GM18498 (cell line): ENCODE results near the gene GPLD1.
"Not testable (repeated sequence)": the region's sequence is repeated elsewhere in the genome, so short reads cannot be mapped to it uniquely, and the experiment has no call there.

Source experiments
- ATAC-seq: cut with Tn5 transposase; IDR thresholded peaks from one replicate; pipeline ENCODE4 v1.9.1; 2021; ENCODE audit warnings: mild to moderate bottlenecking, moderate library complexity; ENCODE audit not compliant: unreplicated experiment

GPLD1 gene

DNA sequence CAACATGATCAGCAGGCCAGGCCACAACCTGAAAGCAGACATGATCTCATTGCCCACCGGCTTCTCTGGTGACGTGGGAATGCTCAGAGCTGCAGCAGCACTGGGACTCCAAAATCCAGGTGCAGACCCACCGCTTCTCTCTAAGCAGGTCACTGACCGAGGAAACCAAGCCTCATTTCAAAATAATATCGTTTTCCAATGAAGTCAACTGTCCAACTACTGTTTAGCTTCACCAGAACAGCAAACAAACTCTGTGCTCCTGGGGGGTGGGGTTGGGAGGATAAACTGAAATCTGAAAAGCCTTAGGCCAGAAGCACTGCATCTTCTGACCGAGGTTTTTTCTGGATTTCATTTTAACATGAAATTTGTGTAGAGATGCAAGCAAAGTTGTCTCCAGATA lies at the start of gene GPLD1:
TSS of gene GPLD1 (minus strand) at position 109 of the 400 bp plus-strand sequence. CDS start at position 42, 67 bp downstream.
- no peak for ATAC-seq

GRCh38 chr6:24537771-24538385 lies 48.5 kb upstream of the GPLD1 start:
- no peak for ATAC-seq

DNA sequence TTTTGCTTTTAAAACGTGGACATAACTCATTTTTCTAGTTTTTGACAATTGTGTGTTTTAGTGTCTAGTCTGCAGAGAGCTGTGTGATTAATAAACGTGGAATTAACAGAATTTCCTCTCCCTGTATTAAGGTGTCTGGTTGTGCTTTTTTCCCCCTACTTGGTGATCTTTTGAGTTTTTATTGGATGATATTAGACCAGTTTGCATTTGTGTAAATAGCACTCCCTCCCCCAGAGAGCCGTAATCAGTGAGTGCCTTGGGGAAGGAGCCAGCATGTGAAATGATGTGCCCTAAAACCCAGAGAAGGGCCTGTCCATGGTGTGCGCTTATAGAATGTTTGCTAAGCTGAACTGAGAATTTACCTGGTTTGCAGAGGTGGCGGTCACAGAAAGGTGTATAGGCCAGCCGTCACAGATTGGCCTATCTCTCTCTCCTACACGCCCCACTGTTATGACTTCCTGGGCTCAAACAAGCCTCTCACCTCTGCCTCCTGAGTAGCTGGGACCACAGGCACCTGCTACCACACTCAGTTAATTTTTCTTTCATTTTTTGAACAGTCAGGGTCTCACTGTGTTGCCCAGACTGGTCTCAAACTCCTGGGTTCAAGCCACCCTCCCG lies 47.8 kb upstream of the GPLD1 start:
- no peak for ATAC-seq

- ATAC-seq = no peak
These were observed 47.1 kb upstream of the GPLD1 start for GRCh38 chr6:24536466-24536865.

DNA sequence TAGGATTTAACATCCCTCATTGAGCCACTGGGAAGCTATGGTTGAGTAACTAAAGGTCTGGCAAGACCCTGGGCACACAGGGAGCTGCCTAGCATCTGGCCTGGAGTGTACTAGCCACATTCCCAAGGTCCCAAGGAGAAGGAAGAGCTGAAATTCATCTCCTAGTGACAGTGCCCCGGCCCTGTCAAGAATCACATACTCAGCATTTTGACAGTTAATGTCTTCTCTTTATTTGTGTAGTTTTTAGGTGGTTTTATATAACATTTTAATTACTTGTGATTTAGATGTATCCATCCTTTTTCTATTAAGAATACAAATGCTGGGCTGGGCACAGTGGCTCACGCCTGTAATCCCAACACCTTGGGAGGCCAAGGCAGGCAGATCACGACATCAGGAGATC lies 45.8 kb upstream of the GPLD1 start:
- no peak for ATAC-seq

- no peak for ATAC-seq
These were observed 45.0 kb upstream of the GPLD1 start for GRCh38 chr6:24534329-24534728.

GRCh38 chr6:24529985-24530384 lies 40.6 kb upstream of the GPLD1 start:
- ATAC-seq = no peak

- ATAC-seq = no peak
These were observed 35.4 kb upstream of the GPLD1 start for GRCh38 chr6:24524805-24525204.

- ATAC-seq = no peak
These were observed 35.0 kb upstream of the GPLD1 start for GRCh38 chr6:24524329-24524728.

DNA sequence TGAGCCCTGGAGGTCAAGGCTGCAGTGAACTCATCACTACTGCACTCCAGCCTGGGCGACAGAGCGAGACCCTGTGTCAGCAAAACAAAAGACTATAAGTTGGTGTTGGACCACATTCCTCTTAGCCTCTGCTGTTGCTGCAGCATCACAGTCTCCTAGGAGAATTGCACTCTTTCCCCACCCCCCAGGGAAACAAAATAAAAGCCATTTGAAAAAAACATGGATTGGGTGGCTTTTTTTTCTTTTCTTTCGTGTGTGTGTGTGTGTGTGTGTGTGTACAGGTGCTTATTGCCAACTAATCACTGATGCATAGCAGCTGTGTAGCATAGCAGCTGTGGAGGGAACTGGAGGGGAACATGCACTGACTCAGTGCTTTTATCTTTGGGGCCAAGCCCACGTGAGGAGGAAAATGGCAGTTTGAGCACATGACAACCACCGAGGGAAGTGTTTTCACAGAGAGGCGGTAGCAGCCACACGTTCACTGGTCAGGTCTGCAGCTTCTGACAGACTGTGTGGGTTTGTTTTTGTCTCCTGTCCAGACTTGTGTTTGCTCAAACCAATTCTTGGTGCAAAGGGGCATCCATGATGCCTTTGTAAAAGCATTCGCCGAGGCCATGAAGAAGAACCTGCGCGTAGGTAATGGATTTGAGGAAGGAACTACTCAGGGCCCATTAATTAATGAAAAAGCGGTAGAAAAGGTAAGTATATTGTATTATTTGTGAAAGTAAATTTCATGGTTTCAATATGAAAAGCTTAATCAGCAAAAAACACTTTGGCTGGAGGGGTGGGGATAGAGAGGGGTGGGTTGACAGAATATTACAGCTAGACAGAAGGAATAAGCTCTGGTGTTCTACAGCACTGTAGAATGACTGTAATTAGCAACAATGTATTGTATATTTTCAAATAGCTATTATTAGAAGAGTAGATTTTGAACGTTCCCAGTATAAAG lies 33.1 kb upstream of the GPLD1 start:
- peak; percentile 38 for ATAC-seq

- peak; percentile 59 for ATAC-seq
These were observed 31.7 kb upstream of the GPLD1 start for GRCh38 chr6:24520929-24521546.

- ATAC-seq = peak; percentile 78
These were observed 28.5 kb upstream of the GPLD1 start for GRCh38 chr6:24517659-24518543.

DNA sequence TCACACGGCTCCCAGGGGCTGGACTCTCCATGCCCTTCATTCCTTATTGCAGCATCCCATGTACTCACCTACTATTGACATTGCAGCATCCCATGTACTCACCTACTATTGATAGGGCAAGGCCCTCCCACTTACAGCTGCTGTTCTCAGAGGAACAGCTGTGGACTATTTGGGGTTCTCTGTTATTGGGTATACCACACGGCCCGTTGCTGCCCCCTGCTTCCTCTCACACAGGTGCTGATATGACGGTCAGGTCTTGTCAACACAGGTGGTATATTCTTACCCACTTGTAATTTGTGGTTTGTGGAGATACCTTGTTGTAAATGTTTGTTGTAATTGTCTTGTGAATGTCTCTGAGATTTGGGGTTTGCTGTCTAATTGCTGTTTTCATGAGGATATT lies 24.2 kb upstream of the GPLD1 start:
- ATAC-seq = peak; percentile 53

GRCh38 chr6:24511976-24512375 lies 22.6 kb upstream of the GPLD1 start:
- ATAC-seq = not testable (repeated sequence)

- ATAC-seq = no peak
These were observed 17.6 kb upstream of the GPLD1 start for GRCh38 chr6:24506814-24507520.

- ATAC-seq = no peak
These were observed 15.5 kb upstream of the GPLD1 start for GRCh38 chr6:24504649-24505586.

DNA sequence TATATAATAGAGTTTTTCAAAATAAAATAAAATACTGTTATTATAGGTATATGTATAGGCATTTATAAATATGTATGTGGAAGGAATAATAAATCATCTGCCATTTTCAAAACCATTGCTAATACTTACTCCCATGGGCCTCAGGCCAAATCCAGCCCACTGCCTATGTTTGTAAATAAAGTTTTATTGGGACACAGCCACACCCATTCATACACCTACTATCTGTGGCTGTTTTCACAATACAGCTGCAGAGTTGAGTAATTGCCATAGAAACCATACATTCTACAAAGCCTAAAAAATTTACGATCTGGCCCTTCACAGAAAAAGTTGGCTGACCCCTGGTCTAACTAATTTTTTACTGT lies 14.9 kb upstream of the GPLD1 start:
- ATAC-seq = no peak

DNA sequence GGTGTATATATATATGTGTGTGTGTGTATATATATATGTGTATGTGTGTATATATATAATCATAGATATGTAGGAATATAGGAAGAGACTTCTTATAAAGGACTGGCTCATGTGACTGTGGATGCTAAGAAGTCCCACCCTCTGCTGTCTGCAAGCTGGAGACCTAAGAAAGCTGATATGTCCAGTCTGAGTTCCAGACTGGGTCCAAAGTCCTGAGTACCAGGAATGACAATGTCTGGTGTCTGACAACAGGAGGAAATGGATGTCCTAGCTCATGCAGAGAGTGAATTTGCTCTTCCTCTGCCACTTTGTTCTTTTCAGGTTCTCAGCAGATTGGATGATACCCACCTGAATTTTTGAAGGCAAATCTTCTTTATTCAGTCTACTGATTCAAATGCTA lies 12.5 kb upstream of the GPLD1 start:
- ATAC-seq = no peak

GRCh38 chr6:24501374-24501773 lies 12.0 kb upstream of the GPLD1 start:
- no peak for ATAC-seq
